ENCODE data around the gene CXCL13. TPM values are rescaled to one million over a fixed set of nuclear protein-coding genes. Genes with fewer than 3 reads are reported as not detected.

The CXCL13 gene
- total RNA-seq, 4 donors from 2014 or later = 2.2 to 2.4 TPM; not detected in 2

GRCh38 chr4:77600521-77601451 lies 4.8 kb upstream of the CXCL13 start:
- peaks cover 0 to 9% (median 0%) of the 10 kb centered on the region in 3 donors for H3K4me1 ChIP-seq
- intact Hi-C loops (cut with DNase I) = loop anchor here (10.0 kb wide), 1 partner anchor 216 kb away; no protein-coding TSS in a partner anchor
- DNase-seq = no peak
- TF ChIP-seq POLR2A (IDR thresholded peaks at IDR 0.05) = no peak
- TF ChIP-seq CTCF (IDR thresholded peaks at IDR 0.05) = peak; percentile 23 to 76 (median 72)
- peaks cover 0 to 21% (median 0%) of the 10 kb centered on the region in 4 donors for H3K27me3 ChIP-seq
- no peak overlapping the region for H3K4me3 ChIP-seq
- H3K27ac ChIP-seq = no peak overlapping the region
- 20 to 28% methylated on average over 6 of the region's 6 CpGs for WGBS, 2 donors
- H3K36me3 ChIP-seq = no peaks in the 10 kb centered on the region
- no peaks in the 10 kb centered on the region for H3K9me3 ChIP-seq

GRCh38 chr4:77601614-77602187 lies 3.9 kb upstream of the CXCL13 start:
- Histone ChIP-seq H3K9me3 (no peaks in the 10 kb centered on the region), H3K36me3 (no peaks in the 10 kb centered on the region), H3K27me3 (peaks cover 0 to 22% (median 0%) of the 10 kb centered on the region in 4 donors), H3K4me1 (peaks cover 0 to 9% (median 0%) of the 10 kb centered on the region in 3 donors), H3K27ac (no peak overlapping the region), H3K4me3 (no peak overlapping the region)
- no peak for DNase-seq
- intact Hi-C loops (cut with DNase I) = loop anchor here (10.0 kb wide), 1 partner anchor 217 kb away; no protein-coding TSS in a partner anchor
- TF ChIP-seq POLR2A (IDR thresholded peaks at IDR 0.05) = no peak
- TF ChIP-seq CTCF (IDR thresholded peaks at IDR 0.05) = no peak
- WGBS, 2 donors = 19 to 30% methylated on average over 4 of the region's 4 CpGs

DNA sequence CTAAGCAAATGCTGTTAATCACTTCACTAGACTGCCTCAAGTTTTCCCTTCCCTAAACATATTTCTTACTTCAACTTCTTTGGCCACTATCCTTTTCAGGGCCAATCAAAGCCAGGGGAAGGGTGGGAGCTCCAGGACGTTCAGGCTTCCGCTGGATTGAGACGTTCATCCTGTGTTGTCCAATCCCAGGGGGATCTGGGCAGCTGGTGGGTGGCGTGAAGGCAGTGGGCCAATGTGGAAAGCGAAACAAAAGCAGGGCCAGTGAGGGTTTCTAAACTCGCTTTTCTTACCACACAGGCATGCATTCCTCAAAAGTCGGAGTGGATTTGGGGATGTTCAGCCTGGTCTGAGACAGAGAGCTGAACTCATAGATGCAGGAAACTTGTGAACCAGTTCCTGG lies 7.6 kb downstream of the CXCL13 start:
- Histone ChIP-seq H3K4me1 (no peaks in the 10 kb centered on the region), H3K9me3 (no peaks in the 10 kb centered on the region), H3K27me3 (peaks cover 0 to 31% (median 0%) of the 10 kb centered on the region in 4 donors), H3K36me3 (no peaks in the 10 kb centered on the region), H3K27ac (no peak overlapping the region), H3K4me3 (no peak overlapping the region)
- DNase-seq = no peak
- TF ChIP-seq CTCF (IDR thresholded peaks at IDR 0.05) = no peak
- TF ChIP-seq POLR2A (IDR thresholded peaks at IDR 0.05) = no peak
- intact Hi-C loops (cut with DNase I) = loop anchor here (5.0 kb wide), 1 partner anchor 146 kb away; no protein-coding TSS in a partner anchor
- WGBS, 2 donors = 64 to 84% methylated on average over 5 to 7 of the region's 7 CpGs

DNA sequence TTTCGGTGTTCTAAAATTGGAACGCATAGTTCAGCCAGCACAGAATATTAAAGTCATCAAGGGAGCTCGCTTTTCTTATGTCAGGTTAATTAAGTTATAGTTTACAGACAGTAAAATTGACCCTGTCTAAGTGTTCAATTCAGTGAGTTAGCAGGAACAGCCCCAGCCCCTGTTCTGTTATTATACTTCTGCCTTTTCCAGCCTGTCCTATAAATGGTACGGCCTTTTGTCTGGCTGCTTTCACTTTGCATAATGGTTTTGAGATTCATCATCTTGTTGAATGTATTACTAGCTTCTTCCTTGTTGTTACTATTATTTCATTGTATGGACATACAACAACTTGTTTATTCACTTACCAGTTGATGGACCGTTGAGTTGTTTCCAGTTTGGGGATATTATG lies 9.5 kb downstream of the CXCL13 start:
- Histone ChIP-seq H3K4me3 (no peak overlapping the region), H3K27me3 (peaks cover 0 to 22% (median 0%) of the 10 kb centered on the region in 4 donors), H3K4me1 (peaks cover 0 to 7% (median 0%) of the 10 kb centered on the region in 3 donors), H3K27ac (no peak overlapping the region), H3K9me3 (no peaks in the 10 kb centered on the region), H3K36me3 (no peaks in the 10 kb centered on the region)
- no peak for DNase-seq
- intact Hi-C loops (cut with DNase I) = no loop called here
- 77 to 78% methylated on average over 5 of the region's 5 CpGs for WGBS, 2 donors
- TF ChIP-seq CTCF (IDR thresholded peaks at IDR 0.05) (no peak), POLR2A (IDR thresholded peaks at IDR 0.05) (no peak)

DNA sequence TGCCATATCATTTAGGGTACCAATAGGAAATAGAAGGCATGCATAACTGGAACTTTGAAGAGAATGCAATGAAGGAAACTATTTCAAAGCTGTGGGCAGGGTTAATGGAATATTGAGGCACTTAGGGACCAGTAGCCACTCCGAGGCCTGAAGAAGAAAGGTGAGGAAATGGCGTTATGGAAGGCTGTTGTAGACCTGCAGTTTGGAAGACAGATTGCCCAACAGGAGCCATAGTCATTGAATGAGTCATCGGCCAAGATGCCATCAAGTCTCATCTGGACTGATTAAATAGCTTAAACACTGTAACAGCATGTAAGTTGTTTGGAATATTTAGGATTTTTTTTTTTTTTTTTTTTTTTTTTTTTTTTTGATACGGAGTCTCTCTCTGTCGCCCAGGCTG lies 11.6 kb downstream of the CXCL13 start:
- no peak overlapping the region for H3K27ac ChIP-seq
- no peaks in the 10 kb centered on the region for H3K36me3 ChIP-seq
- TF ChIP-seq POLR2A (IDR thresholded peaks at IDR 0.05) (no peak), CTCF (IDR thresholded peaks at IDR 0.05) (no peak)
- WGBS, 2 donors = 65 to 85% methylated on average over 4 to 5 of the region's 5 CpGs
- peaks cover 0 to 12% (median 0%) of the 10 kb centered on the region in 4 donors for H3K27me3 ChIP-seq
- no peaks in the 10 kb centered on the region for H3K9me3 ChIP-seq
- no peak for DNase-seq
- H3K4me3 ChIP-seq = no peak overlapping the region
- H3K4me1 ChIP-seq = peaks cover 0 to 7% (median 0%) of the 10 kb centered on the region in 3 donors
- intact Hi-C loops (cut with DNase I) = no loop called here

Data from esophagus squamous epithelium (tissue), 5 donors.